Mononuclear cell (primary cell): ENCODE data around the gene PFKFB3. TPM values are rescaled to one million over a fixed set of nuclear protein-coding genes. Genes with fewer than 3 reads are reported as not detected.
"Not testable (repeated sequence)": the region's sequence is repeated elsewhere in the genome, so short reads cannot be mapped to it uniquely, and the experiment has no call there.

Source experiments
- H3K27me3 ChIP-seq: 2 replicates; pipeline ENCODE4 v1.6.0; 2011; ENCODE audit warnings: low read length, control low read depth; ENCODE audit not compliant: insufficient read depth
- H3K4me1 ChIP-seq: 2 replicates; pipeline ENCODE4 v1.5.1; 2011; ENCODE audit warnings: mild to moderate bottlenecking, low read length, control low read depth; ENCODE audit not compliant: insufficient read depth
- H3K4me3 ChIP-seq: 2 replicates; pipeline ENCODE4 v1.5.1; 2011; ENCODE audit warnings: mild to moderate bottlenecking, low read length, moderate library complexity
- H3K9me3 ChIP-seq: 2 replicates; pipeline ENCODE4 v1.5.1; 2011; ENCODE audit warnings: low read depth, mild to moderate bottlenecking, control low read depth, low read length
- total RNA-seq: library from RNA; depleted of rRNA; stranded (reverse); fragments of >200 nt; gene quantifications from one replicate; pipeline ENCODE4 v1.2.3, GENCODE V29; 2012

The PFKFB3 gene
- total RNA-seq, 1 donor, result 208 TPM

- no peaks in the 10 kb centered on the region for H3K9me3 ChIP-seq
- H3K4me1 ChIP-seq, result peaks cover 66% of the 10 kb centered on the region
- no peak overlapping the region for H3K4me3 ChIP-seq
- no peaks in the 10 kb centered on the region for H3K27me3 ChIP-seq
Measured at GRCh38 chr10:6270951-6271350, 68.2 kb downstream of the PFKFB3 start.

GRCh38 chr10:6271663-6272062, 68.9 kb downstream of the PFKFB3 start:
- Histone ChIP-seq H3K4me1 (peaks cover 66% of the 10 kb centered on the region), H3K4me3 (no peak overlapping the region), H3K27me3 (no peaks in the 10 kb centered on the region), H3K9me3 (no peaks in the 10 kb centered on the region)

GRCh38 chr10:6272126-6272525, 69.4 kb downstream of the PFKFB3 start:
- no peaks in the 10 kb centered on the region for H3K27me3 ChIP-seq
- no peak overlapping the region for H3K4me3 ChIP-seq
- no peaks in the 10 kb centered on the region for H3K9me3 ChIP-seq
- H3K4me1 ChIP-seq, result peaks cover 61% of the 10 kb centered on the region

DNA sequence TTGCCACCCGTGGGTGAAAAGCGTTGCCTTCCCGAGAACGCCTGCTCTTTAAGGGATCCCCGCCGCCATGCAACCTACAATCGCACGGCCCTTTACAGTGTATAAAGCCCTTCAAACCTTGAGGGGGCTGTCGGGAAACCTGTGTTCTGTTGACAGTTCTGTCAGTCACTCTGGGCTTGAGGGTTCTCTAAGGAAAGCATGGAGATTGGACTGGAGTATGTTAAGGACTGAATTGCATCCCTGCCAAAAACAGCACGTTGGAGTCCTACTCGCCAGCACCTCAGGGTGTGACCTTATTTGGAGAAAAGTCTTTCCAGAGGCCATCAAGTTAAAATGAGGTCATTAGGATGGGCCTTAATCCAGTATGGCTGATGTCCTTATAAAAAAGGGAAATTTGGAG, 70.6 kb downstream of the PFKFB3 start:
- H3K4me1 ChIP-seq, result peaks cover 50% of the 10 kb centered on the region
- no peaks in the 10 kb centered on the region for H3K27me3 ChIP-seq
- no peak overlapping the region for H3K4me3 ChIP-seq
- H3K9me3 ChIP-seq, result no peaks in the 10 kb centered on the region

GRCh38 chr10:6274040-6274439, 71.3 kb downstream of the PFKFB3 start:
- no peaks in the 10 kb centered on the region for H3K27me3 ChIP-seq
- peaks cover 50% of the 10 kb centered on the region for H3K4me1 ChIP-seq
- no peaks in the 10 kb centered on the region for H3K9me3 ChIP-seq
- no peak overlapping the region for H3K4me3 ChIP-seq

DNA sequence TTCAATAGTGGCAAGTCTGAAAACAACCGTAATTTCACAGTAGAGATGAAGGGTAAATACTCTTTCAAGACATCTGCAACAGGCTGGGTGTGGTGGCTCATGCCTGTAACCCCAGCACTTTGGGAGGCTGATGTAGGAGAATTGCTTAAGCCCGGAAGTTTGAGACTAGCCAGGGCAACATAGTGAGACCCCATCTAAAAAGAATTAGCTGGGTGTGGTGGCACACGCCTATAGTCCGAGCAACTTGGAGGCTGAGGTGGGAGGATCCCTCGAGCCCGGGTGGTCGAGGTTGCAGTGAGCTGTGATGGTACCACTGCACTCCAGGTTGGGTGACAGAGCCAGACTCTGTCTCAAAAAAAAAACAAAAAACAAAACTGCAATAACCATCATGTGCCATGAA, 71.8 kb downstream of the PFKFB3 start:
- Histone ChIP-seq H3K4me1 (peaks cover 46% of the 10 kb centered on the region), H3K27me3 (no peaks in the 10 kb centered on the region), H3K4me3 (no peak overlapping the region), H3K9me3 (no peaks in the 10 kb centered on the region)

GRCh38 chr10:6275022-6275997, 72.6 kb downstream of the PFKFB3 start:
- Histone ChIP-seq H3K4me1 (peaks cover 42% of the 10 kb centered on the region), H3K27me3 (no peaks in the 10 kb centered on the region), H3K9me3 (no peaks in the 10 kb centered on the region), H3K4me3 (no peak overlapping the region)

- H3K27me3 ChIP-seq, result no peaks in the 10 kb centered on the region
- no peaks in the 10 kb centered on the region for H3K9me3 ChIP-seq
- H3K4me1 ChIP-seq, result peaks cover 34% of the 10 kb centered on the region
- no peak overlapping the region for H3K4me3 ChIP-seq
Measured at GRCh38 chr10:6276356-6276755, 73.6 kb downstream of the PFKFB3 start.

GRCh38 chr10:6278519-6279120, 75.9 kb downstream of the PFKFB3 start:
- H3K27me3 ChIP-seq, result no peaks in the 10 kb centered on the region
- H3K4me3 ChIP-seq, result no peak overlapping the region
- H3K9me3 ChIP-seq, result no peaks in the 10 kb centered on the region
- peaks cover 31% of the 10 kb centered on the region for H3K4me1 ChIP-seq

DNA sequence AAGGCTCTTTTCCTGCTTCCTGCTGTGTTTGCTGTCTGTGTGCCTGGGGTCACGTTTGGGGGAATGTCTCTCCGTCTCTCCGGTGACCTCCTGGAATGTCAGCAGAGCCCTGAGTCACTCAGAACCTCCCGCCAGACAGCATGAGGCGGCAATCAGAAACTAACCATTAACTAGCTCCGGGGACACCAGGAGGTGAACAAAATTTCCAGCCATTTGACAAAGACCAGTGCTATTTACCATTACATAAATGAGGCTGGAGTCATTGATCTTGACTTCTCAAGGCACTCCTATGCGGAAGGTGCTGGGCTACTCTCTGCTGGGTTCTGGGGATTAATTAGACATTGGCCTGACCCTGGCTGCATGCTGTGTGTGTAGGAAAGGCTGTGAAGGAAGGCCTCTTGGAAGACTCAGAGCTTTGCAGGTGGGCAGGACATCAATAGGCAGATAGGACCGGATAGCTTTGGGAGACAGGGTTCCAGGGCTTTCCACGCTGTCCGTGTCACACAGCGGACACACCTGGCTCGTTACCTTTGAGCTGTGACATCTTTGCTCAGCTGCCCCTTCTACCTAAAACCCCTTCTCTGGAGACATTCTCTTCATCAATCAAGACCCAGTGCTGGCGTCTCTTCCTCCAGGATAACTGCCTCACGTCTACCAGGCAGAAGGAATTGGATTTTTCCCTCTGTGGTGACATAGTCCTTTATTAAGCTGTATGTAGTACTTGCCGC, 77.0 kb downstream of the PFKFB3 start:
- H3K27me3 ChIP-seq, result no peaks in the 10 kb centered on the region
- no peak overlapping the region for H3K4me3 ChIP-seq
- H3K9me3 ChIP-seq, result no peaks in the 10 kb centered on the region
- H3K4me1 ChIP-seq, result peaks cover 20% of the 10 kb centered on the region

GRCh38 chr10:6280291-6280690, 77.6 kb downstream of the PFKFB3 start:
- no peak overlapping the region for H3K4me3 ChIP-seq
- no peaks in the 10 kb centered on the region for H3K27me3 ChIP-seq
- H3K4me1 ChIP-seq, result peaks cover 14% of the 10 kb centered on the region
- H3K9me3 ChIP-seq, result no peaks in the 10 kb centered on the region

GRCh38 chr10:6282454-6282958, 79.8 kb downstream of the PFKFB3 start:
- no peaks in the 10 kb centered on the region for H3K27me3 ChIP-seq
- peaks cover 7% of the 10 kb centered on the region for H3K4me1 ChIP-seq
- H3K4me3 ChIP-seq, result no peak overlapping the region
- no peaks in the 10 kb centered on the region for H3K9me3 ChIP-seq

DNA sequence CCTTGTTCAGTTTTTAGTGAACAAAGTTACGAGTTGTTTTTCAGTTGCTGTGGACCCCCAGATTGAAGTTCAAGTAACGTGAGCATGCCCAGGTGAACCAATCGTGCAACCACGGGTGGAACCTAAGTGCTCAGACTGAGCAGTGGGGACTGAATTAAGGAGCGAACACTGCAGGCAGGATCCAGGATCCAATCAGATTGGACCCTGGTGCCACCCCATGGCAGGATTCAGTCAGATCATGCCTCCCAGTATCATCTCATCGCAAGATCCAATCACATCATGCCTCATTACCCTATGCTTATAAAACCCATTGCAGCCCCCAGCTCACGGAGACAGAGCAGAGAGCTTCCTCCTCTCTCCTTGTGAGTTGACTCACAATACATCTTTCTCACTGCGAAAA, 80.9 kb downstream of the PFKFB3 start:
- no peaks in the 10 kb centered on the region for H3K9me3 ChIP-seq
- H3K4me3 ChIP-seq, result no peak overlapping the region
- no peaks in the 10 kb centered on the region for H3K27me3 ChIP-seq
- H3K4me1 ChIP-seq, result peaks cover 7% of the 10 kb centered on the region

DNA sequence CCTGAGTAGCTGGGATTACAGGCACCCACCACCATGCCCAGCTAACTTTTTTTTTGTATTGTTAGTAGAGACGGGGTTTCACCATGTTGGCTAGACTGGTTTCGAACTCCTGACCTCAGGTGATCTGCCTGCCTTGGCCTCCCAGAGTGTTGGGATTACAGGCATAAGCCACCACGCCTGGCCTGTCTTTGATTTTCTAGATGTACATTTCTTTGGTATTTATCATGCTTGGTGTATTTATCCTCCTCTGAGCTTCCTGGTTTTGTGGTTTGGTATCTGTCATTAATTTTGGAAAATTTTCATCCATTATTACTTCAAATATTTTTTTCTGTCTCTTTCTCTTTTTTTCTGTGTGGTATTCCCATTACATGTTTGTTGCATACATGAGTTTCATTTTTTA, 87.9 kb downstream of the PFKFB3 start:
- H3K27me3 ChIP-seq, H3K9me3 ChIP-seq, H3K4me3 ChIP-seq: not testable (repeated sequence)
- H3K4me1 ChIP-seq, result peaks cover 21% of the 10 kb centered on the region

DNA sequence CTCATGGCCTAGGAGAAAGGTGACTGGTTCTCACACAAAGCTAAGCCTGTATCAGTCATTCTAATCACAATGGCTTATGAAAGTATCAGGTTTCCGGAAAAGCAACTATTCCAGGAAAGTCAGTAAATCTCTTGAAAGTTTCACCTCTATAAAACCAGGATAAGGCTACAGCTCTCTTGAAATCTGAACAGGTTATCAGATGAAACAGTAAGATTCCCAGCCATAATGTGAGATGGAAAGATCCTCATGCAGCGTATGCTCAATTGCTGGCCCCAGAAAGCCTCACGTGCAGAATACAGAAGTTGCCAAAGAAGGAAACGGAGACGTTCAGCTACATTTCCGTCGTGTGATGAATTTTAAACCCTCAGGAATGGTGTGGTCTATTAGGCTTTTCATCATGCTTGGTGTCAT, 90.0 kb downstream of the PFKFB3 start:
- Histone ChIP-seq H3K27me3 (no peaks in the 10 kb centered on the region), H3K4me3 (no peak overlapping the region), H3K9me3 (no peaks in the 10 kb centered on the region), H3K4me1 (peaks cover 21% of the 10 kb centered on the region)
